NOMO-1 treated with DMSO at 0.1 percent for 48 hours (cell line): Measurements from ENCODE around the gene GRK5.

Experiments
- DNase-seq: peaks from one replicate; lab custom pipeline; 2025; ENCODE audit not compliant: unreplicated experiment; lab: John Stamatoyannopoulos, UW

The GRK5 gene

GRCh38 chr10:119337223-119337622, 129.9 kb downstream of the GRK5 start:
- DNase-seq, result no peak

DNA sequence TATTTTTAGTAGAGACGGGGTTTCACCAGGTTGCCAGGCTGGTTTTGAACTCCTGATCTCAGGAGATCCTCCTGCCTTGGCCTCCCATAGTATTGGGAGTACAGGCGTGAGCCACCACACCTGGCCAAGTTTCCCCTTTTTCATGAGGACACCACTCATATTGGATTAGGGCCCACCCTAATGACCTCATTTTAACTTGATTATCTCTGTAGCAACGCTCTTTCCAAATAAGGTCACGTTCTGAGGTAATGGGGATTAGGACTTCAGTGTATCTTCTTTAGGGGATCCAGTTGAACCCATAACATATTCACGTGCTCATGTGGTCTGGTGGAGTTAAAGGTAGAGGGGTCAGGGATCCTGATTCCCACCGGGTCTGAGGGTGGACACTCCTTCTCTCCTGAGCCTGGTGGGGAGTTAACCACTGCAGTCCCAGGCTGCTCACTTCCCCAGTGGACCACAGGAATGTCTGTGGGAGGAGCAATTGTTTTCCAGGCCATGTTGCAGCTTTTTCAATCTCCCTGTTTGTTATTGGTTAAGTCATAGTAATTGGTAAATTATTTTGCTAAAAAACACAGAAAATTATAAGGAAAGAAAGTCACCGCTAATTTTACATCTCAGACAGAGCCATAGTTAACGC, 130.5 kb downstream of the GRK5 start:
- no peak for DNase-seq

DNA sequence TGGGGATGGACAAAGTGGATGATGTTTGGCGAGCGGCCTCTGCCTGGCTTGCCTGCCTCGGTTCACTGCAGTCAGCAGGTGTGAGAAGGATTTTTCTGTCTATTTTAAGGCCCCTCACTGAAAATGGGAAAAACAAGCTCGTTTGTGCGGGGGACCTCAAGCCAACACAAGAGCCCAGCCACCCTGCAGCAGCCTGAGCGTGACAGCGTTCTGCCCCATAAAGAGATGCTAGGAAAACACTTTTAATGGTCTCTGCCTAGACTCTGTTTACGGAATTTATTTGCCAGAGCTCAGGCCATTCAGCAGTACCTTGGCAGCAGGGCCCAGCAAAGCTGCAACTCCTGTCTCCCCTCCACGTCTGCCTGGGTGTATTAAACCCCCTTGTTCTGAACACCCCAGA, 131.7 kb downstream of the GRK5 start:
- no peak for DNase-seq

DNA sequence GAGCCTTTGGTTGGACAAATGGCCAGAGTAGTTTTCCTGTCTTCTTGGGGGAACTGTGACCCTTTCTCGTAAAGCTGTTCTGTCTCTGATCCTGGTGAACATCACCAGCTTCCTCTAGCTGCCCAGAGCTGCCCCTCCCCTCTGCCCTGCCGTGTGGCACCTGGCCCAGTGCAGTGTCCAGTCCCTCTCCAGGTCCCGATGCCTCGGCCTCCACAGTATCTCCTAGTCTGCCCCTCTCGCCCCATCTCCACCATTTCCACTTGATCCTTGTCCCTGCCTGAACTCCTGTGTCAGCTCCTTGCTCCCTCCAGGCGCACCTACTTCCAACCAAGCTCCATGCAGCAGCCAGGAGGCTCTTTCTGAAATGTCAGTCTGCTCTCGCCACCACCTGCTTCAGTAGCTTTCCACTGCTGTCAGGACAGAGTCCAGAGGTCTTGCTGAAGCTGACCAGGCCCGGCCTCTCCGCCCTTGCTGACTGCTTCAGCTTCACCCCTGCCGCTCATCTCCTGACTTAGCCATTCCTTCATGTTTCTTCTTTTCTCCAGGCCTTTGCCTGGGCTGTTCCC, 133.6 kb downstream of the GRK5 start:
- DNase-seq, result no peak

DNA sequence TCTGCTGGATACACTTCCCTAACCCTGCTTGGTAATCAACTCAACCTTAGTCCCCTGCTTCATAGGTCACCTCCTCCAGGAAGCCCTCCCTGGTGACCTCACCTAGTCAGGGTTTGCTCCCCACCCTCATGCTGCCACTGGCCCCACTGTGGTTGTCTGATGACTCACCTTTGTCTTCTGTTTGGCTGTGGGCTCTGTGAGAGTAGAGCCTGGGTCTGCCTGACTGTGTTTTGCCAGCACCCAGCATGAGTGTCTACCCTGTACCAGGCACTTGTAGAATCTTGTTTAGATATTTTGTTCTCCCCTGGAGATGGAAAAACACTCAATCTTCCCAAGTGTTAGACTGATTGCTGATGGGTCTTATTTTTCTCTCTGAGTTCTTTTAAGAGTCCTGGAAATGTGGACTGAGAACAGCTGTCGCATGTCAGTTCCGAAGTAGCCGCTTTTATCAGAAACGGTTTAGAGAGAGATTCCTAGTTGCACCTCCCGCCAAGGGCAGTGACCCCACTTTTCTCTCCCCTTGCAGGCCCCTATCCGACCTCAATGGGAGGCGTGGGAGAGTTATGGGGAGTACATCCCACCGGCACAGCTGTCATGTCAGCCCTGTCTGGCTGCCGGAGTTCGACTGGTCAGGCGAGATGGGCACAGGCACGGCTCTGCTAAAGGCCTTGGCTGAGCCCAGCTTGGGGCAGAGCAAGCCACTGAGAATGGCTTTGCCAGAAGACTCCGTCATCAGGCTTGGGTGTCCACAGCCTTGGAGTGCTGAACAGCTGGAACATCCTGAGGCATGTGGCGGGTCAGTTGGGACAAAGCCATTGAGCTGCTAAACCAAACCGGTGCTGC, 134.3 kb downstream of the GRK5 start:
- no peak for DNase-seq

GRCh38 chr10:119342335-119342734, 135.0 kb downstream of the GRK5 start:
- DNase-seq, result no peak

- no peak for DNase-seq
Observed at GRCh38 chr10:119343011-119343601, 135.7 kb downstream of the GRK5 start.

- no peak for DNase-seq
Observed at GRCh38 chr10:119344381-119344780, 137.0 kb downstream of the GRK5 start.

DNA sequence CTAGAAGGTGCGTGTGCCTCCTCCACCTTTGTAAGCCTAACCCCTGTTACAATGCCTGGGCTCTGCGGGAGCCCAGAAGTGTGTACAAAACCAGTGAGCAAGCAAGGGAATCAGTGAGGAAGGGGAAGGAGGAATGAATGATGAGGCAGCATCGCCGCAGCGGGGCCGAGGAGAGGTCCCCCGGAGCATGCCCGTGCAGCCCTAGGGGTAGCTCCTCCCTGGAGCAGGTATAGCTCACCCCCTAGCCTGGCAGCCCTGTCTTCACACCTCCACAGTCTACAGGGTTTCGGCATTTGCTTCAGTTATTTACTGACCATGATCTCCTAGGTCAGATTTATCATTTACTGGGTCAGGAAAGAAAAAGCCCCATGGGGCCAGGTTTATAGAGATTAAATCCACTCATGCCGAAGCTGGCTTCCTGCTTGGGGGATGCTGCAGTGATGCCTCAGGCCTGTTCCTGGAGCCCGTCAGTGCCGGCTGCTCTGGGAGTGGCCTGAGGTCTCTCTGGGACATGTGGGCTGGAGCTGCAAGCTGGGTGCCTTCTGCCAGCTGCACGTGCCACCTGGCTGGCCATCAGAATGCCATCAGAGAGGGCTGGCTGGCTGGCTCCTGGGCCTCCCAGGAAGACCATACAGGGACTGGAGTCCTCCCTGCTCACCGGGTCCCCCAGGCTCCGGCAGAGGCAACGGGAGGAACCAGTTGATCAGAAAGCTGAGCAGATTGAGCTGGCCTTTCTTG, 138.9 kb downstream of the GRK5 start:
- no peak for DNase-seq

DNA sequence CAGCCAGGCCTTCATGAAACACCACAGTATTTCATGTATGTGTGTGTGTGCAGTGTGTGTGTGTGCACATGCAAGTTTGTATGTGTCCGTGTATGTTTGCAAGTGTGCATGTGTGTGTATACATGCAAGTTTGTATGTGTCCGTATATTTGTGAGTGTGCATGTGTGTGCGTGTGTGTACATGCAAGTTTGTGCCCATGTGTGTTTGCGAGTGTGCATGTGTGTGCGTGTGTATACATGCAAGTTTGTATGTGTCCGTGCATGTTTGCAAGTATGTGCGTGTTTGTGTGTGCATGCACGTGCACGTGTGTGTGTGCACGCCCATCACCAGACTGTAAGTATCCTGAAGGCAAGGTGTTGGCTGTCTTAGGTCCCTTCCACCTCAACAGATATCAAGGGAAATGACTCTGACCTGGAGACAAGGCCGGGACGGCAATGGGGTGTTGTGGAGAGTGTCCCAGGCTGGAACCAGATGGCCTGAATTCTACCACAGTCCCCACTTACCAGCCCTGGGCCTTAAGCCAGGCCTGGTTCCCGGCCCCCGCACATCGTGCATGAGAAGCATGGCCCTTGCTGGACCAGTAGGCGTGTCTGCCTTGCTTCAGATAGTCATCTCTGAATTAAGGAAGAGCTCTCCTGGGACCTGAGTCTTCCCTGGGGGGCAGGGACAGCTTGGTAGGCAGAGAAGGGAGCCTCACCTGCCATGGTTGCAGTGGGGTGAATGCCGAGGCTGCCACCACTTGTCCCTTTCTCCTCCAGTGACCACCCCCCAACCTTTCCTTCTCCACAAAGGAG, 140.0 kb downstream of the GRK5 start:
- no peak for DNase-seq

DNA sequence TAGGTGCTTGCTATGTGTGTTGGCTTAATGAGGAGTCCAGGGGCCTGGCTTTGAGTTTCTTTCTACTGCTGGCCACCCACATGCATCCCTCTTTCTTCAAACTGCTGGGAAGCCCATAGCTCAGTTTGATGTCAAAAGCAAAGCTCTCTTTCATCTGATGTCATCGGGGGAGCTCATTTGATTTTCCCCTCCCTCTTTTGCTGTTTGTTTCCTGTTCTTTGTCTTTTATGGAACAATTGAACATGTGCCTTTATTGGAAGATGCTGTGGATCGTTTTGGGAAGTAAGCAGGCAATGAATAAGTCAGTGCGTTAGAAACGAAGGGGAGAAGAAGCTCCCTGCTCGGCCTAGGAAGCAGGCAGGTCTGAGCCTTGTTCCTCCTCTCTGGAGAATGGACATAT, 140.7 kb downstream of the GRK5 start:
- no peak for DNase-seq

DNA sequence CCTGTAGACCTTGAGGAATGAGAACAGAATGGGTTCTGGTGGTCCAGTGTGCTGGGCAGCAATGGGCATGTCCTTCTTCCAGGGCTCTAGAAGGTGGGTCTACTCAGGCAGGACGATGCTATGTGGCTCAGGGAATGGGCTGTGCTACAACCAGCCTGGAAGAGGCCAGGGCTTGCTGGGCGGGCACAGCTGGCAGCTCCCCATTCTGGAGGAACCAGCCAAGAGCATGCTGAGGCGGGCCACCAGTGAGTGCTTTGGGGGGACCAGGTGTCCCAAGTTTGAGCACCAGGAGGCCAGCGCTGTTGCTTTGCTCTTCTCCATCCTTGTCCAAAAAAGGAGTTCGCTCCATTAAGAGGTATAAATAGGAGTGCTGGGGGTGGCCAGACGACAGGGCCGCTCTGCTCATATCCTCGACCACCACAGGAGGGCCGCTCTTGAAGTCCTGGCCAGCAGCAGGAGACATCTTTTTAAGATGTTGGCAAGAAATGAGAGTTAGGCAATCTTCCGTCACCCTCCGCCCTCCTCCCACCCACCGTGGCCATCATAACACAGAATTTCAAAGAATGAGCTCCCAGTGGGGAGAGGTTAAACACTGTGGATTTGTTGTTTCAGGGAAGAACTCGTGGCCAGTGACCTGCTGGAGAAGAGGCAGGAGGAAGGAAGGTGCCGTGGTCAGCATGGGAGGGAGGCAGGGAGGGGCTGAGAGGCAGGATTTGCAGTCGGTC, 141.3 kb downstream of the GRK5 start:
- no peak for DNase-seq

DNA sequence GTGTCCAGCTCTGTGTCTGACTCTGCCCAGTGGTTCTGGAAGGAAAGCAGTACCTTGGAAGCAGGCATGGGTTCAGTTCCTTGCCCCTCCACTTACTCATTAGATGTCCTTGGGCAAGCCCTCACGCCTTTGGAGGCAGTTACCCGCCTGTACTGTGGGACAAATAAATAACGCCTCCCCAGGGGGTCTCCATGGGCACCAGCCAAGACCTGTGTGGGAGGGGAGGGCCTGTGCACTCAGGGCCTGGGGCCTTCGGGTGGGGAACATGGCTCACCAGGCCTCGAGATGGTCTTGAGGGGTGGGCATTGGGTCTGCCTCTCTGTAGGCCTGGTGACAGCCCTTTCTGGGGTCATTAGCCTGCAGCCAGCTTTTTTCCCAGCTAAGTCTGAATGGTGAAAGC, 142.0 kb downstream of the GRK5 start:
- DNase-seq, result no peak

GRCh38 chr10:119349937-119350501, 142.6 kb downstream of the GRK5 start:
- no peak for DNase-seq

GRCh38 chr10:119350502-119351097, 143.2 kb downstream of the GRK5 start:
- no peak for DNase-seq

- no peak for DNase-seq
Observed at GRCh38 chr10:119351189-119351588, 143.8 kb downstream of the GRK5 start.

- no peak for DNase-seq
Observed at GRCh38 chr10:119352042-119352441, 144.7 kb downstream of the GRK5 start.

- no peak for DNase-seq
Observed at GRCh38 chr10:119352807-119353206, 145.4 kb downstream of the GRK5 start.

- no peak for DNase-seq
Observed at GRCh38 chr10:119353421-119353820, 146.1 kb downstream of the GRK5 start.
